GM12892 (cell line): Measurements from ENCODE around the gene SPON1.

Experiments
- POLR2A ChIP-seq: IDR thresholded peaks from 2 replicates; pipeline ENCODE4 v1.6.1; 2011; ENCODE audit warnings: low read depth, low read length, control low read depth
- POLR2AphosphoS5 ChIP-seq: IDR thresholded peaks from 2 replicates; pipeline ENCODE4 v1.6.1; 2011; ENCODE audit warnings: low read depth, low read length, control low read depth
- TAF1 ChIP-seq: IDR thresholded peaks from 2 replicates; pipeline ENCODE4 v1.6.1; 2011; ENCODE audit warnings: low read depth, mild to moderate bottlenecking, control low read depth, low read length, borderline replicate concordance

GRCh38 chr11:14022821-14023220 lies 60.3 kb downstream of the SPON1 start:
- TF ChIP-seq POLR2A: no peak
- TF ChIP-seq POLR2AphosphoS5: no peak
- no peak for TF ChIP-seq TAF1
